ENCODE measurements around the gene CDK15. TPM values are rescaled to one million over a fixed set of nuclear protein-coding genes. Genes with fewer than 3 reads are reported as not detected.

The CDK15 gene
- total RNA-seq, 4 donors from 2014 or later: 0.11 to 0.29 TPM; not detected in 2

DNA sequence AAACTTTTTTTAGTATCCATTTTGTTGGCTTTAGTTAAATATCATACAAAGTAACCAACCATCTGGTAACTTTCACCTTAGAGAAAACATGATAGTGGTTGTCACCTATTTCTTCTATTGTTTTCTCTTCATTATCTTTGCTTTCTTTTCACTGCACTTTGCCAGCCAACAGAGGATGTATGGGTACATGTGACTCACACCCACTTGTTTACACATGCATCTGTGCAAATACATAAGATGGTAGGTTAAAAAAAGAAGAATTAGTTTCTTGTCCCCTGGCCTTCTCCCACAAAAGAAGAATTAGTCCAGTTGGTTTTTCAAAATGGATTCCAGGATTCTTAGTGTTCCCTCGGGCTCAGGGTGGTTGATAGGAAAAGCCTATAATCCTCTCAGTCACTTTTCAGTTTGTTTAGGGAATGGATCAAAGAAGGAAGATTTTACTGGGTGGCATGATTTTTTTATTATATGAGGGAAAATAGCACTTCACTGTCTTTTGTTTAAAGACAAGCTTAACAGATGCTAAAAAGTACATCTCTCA, 46.6 kb downstream of the CDK15 start:
- Histone ChIP-seq H3K9me3 (no peaks in the 10 kb centered on the region), H3K36me3 (no peaks in the 10 kb centered on the region), H3K27me3 (no peaks in the 10 kb centered on the region), H3K4me1 (peaks cover 3 to 12% of the 10 kb centered on the region in 2 donors), H3K4me3 (no peak overlapping the region), H3K27ac (no peak overlapping the region)
- TF ChIP-seq POLR2A (IDR thresholded peaks at IDR 0.05): no peak
- TF ChIP-seq, protein P1, sequence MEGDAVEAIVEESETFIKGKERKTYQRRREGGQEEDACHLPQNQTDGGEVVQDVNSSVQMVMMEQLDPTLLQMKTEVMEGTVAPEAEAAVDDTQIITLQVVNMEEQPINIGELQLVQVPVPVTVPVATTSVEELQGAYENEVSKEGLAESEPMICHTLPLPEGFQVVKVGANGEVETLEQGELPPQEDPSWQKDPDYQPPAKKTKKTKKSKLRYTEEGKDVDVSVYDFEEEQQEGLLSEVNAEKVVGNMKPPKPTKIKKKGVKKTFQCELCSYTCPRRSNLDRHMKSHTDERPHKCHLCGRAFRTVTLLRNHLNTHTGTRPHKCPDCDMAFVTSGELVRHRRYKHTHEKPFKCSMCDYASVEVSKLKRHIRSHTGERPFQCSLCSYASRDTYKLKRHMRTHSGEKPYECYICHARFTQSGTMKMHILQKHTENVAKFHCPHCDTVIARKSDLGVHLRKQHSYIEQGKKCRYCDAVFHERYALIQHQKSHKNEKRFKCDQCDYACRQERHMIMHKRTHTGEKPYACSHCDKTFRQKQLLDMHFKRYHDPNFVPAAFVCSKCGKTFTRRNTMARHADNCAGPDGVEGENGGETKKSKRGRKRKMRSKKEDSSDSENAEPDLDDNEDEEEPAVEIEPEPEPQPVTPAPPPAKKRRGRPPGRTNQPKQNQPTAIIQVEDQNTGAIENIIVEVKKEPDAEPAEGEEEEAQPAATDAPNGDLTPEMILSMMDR (IDR thresholded peaks at IDR 0.05 in 4 of 5, conservative IDR thresholded peaks at IDR 0.05 in 1 of 5): no peak
- intact Hi-C loops (cut with DNase I; ENCODE audit: low total_unique reads) (no loop called here), in situ Hi-C loops (cut with MboI; ENCODE audit: low sequenced_read_pairs in 4 of 4) (loop anchor here in 1 of 4 donors (10.0 kb wide), 1 partner anchor 312 kb away; no protein-coding TSS in a partner anchor)
- ATAC-seq (no peak), DNase-seq (no peak)

DNA sequence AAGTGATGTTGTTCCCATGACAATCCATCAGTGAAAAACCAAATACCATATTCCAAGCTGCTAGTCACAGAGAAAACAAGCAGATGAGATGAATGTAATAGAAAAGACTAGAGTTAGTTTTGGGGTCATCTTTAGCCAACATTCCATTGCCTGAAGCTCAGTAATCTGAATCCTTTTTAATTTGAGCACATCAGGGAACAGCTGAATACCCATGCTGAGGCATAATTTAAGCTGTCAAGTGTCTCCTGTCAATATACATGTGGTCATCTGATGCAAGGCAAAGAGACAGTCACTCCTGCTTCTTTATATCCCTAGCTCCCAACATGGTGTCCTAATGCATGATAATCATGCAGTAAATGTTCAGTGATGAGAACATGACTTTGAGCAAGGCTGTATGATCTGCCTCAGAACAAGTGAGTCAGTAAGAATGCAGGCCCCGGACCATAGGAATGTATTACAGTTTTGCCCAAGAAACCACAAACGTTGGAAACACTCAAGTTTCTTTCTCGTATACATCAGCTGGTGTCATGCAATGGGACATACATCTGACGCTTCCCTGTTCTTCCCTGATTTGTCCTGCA, 48.0 kb downstream of the CDK15 start:
- no peaks in the 10 kb centered on the region for H3K36me3 ChIP-seq
- no peak overlapping the region for H3K4me3 ChIP-seq
- H3K27me3 ChIP-seq: no peaks in the 10 kb centered on the region
- intact Hi-C loops (cut with DNase I; ENCODE audit: low total_unique reads): no loop called here
- H3K9me3 ChIP-seq: no peaks in the 10 kb centered on the region
- in situ Hi-C loops (cut with MboI; ENCODE audit: low sequenced_read_pairs in 4 of 4): loop anchor here in 1 of 4 donors (10.0 kb wide), 1 partner anchor 310 kb away; no protein-coding TSS in a partner anchor
- TF ChIP-seq, protein P1 (IDR thresholded peaks at IDR 0.05 in 4 of 5, conservative IDR thresholded peaks at IDR 0.05 in 1 of 5): no peak
- no peak for TF ChIP-seq POLR2A (IDR thresholded peaks at IDR 0.05)
- H3K27ac ChIP-seq: no peak overlapping the region
- DNase-seq: no peak
- H3K4me1 ChIP-seq: peaks cover 3 to 17% of the 10 kb centered on the region in 2 donors
- peak; percentile 55 to 64 for ATAC-seq

DNA sequence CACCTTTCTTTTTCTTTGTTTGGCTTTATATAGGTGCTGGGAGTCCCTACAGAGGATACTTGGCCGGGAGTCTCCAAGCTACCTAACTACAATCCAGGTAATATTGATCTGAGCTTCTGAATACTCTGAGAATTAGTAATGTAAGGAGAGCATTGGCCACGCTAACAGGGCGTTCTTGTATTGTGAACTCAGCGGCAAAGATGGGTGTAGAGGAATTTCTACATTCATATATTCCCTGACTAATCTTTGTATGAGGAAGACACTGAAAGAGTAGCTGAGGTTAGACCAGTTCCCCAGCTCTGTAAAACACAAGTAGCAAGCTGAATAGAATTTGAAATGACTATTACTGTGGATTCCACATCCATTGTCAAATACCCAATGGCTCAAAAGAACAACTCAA, 48.5 kb downstream of the CDK15 start:
- DNase-seq (no peak), ATAC-seq (no peak)
- H3K9me3 ChIP-seq: no peaks in the 10 kb centered on the region
- H3K4me3 ChIP-seq: no peak overlapping the region
- in situ Hi-C loops (cut with MboI; ENCODE audit: low sequenced_read_pairs in 4 of 4) (loop anchor here in 1 of 4 donors (10.0 kb wide), 1 partner anchor 310 kb away; no protein-coding TSS in a partner anchor), intact Hi-C loops (cut with DNase I; ENCODE audit: low total_unique reads) (no loop called here)
- TF ChIP-seq POLR2A (IDR thresholded peaks at IDR 0.05): no peak
- TF ChIP-seq, protein P1 (IDR thresholded peaks at IDR 0.05 in 4 of 5, conservative IDR thresholded peaks at IDR 0.05 in 1 of 5): no peak
- H3K36me3 ChIP-seq: no peaks in the 10 kb centered on the region
- H3K27ac ChIP-seq: no peak overlapping the region
- H3K4me1 ChIP-seq: peaks cover 3 to 17% of the 10 kb centered on the region in 2 donors
- H3K27me3 ChIP-seq: no peaks in the 10 kb centered on the region

DNA sequence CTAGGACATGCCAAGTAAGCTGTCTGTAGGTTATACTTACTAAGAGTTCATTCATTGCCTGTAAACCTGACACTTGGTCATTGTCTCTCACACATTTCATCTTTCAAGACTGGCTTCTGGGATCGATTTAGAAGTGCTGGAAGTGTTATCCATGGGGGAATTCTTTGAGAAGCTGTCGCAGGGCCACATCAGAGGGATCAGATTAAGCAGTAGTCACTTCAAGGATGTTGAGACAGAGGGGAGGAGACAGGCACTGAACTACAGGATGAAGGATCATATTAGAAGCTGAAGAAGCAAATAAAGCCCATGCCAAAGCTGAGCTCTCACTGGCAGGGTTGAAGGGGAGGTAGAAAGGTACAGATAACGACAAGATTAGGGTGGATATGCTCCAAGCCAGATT, 49.0 kb downstream of the CDK15 start:
- Histone ChIP-seq H3K36me3 (no peaks in the 10 kb centered on the region), H3K9me3 (no peaks in the 10 kb centered on the region), H3K4me3 (no peak overlapping the region), H3K27ac (no peak overlapping the region), H3K27me3 (no peaks in the 10 kb centered on the region), H3K4me1 (peaks cover 3 to 17% of the 10 kb centered on the region in 2 donors)
- DNase-seq (no peak), ATAC-seq (no peak)
- intact Hi-C loops (cut with DNase I; ENCODE audit: low total_unique reads) (no loop called here), in situ Hi-C loops (cut with MboI; ENCODE audit: low sequenced_read_pairs in 4 of 4) (loop anchor here in 1 of 4 donors (10.0 kb wide), 1 partner anchor 309 kb away; no protein-coding TSS in a partner anchor)
- TF ChIP-seq, protein P1 (IDR thresholded peaks at IDR 0.05 in 4 of 5, conservative IDR thresholded peaks at IDR 0.05 in 1 of 5): no peak
- TF ChIP-seq POLR2A (IDR thresholded peaks at IDR 0.05): no peak

Measured in gastrocnemius medialis (tissue), 4 donors.